Measurements from ENCODE around the gene MAPK1IP1L.

Gene MAPK1IP1L

GRCh38 chr14:55094292-55095157 is 43.1 kb downstream of the MAPK1IP1L start:
- DNase-seq (ENCODE audit: low spot score): peak; percentile 34

- no peak for DNase-seq (ENCODE audit: low spot score)
Observed at GRCh38 chr14:55097881-55098560, 46.6 kb downstream of the MAPK1IP1L start.

GRCh38 chr14:55098561-55098898 is 47.1 kb downstream of the MAPK1IP1L start:
- no peak for DNase-seq (ENCODE audit: low spot score)

- DNase-seq (ENCODE audit: low spot score): no peak
Observed at GRCh38 chr14:55099756-55100155, 48.3 kb downstream of the MAPK1IP1L start.

- DNase-seq (ENCODE audit: low spot score): no peak
Observed at GRCh38 chr14:55101698-55102097, 50.3 kb downstream of the MAPK1IP1L start.

GRCh38 chr14:55102141-55102621 is 50.7 kb downstream of the MAPK1IP1L start:
- no peak for DNase-seq (ENCODE audit: low spot score)

- DNase-seq (ENCODE audit: low spot score): no peak
Observed at GRCh38 chr14:55103005-55103640, 51.7 kb downstream of the MAPK1IP1L start.

- no peak for DNase-seq (ENCODE audit: low spot score)
Observed at GRCh38 chr14:55103971-55104954, 52.8 kb downstream of the MAPK1IP1L start.

- no peak for DNase-seq (ENCODE audit: low spot score)
Observed at GRCh38 chr14:55105991-55106390, 54.5 kb downstream of the MAPK1IP1L start.

- DNase-seq (ENCODE audit: low spot score): no peak
Observed at GRCh38 chr14:55107766-55108554, 56.5 kb downstream of the MAPK1IP1L start.

GRCh38 chr14:55109836-55110235 is 58.4 kb downstream of the MAPK1IP1L start:
- DNase-seq (ENCODE audit: low spot score): no peak

- DNase-seq (ENCODE audit: low spot score): no peak
Observed at GRCh38 chr14:55111122-55111708, 59.8 kb downstream of the MAPK1IP1L start.

GRCh38 chr14:55114720-55115119 is 63.3 kb downstream of the MAPK1IP1L start:
- no peak for DNase-seq (ENCODE audit: low spot score)

- no peak for DNase-seq (ENCODE audit: low spot score)
Observed at GRCh38 chr14:55115460-55115859, 64.0 kb downstream of the MAPK1IP1L start.

GRCh38 chr14:55115861-55116245 is 64.4 kb downstream of the MAPK1IP1L start:
- no peak for DNase-seq (ENCODE audit: low spot score)

GRCh38 chr14:55116246-55117030 is 65.0 kb downstream of the MAPK1IP1L start:
- DNase-seq (ENCODE audit: low spot score): no peak

GRCh38 chr14:55117803-55118441 is 66.5 kb downstream of the MAPK1IP1L start:
- no peak for DNase-seq (ENCODE audit: low spot score)

GRCh38 chr14:55118761-55119160 is 67.3 kb downstream of the MAPK1IP1L start:
- no peak for DNase-seq (ENCODE audit: low spot score)
